Superior temporal gyrus (tissue), 1 donor: ENCODE measurements around the gene S100A7.

Experiments
- DNase-seq: peaks from one replicate; pipeline ENCODE4 v3.0.0-alpha.2; 2016; ENCODE audit errors: extremely low spot score

The S100A7 gene

GRCh38 chr1:153460551-153460950 lies at the start of gene S100A7:
S100A7 (minus strand) TSS chr1:153460651; CDS start chr1:153459013, 1,638 bp downstream.
- DNase-seq: no peak

GRCh38 chr1:153509729-153510354 lies 49.4 kb upstream of the S100A7 start:
- no peak for DNase-seq

- no peak for DNase-seq
Observed at GRCh38 chr1:153509036-153509435, 48.6 kb upstream of the S100A7 start.

GRCh38 chr1:153507926-153508583 lies 47.6 kb upstream of the S100A7 start:
- DNase-seq: no peak

GRCh38 chr1:153506831-153507413 lies 46.5 kb upstream of the S100A7 start:
- no peak for DNase-seq

- no peak for DNase-seq
Observed at GRCh38 chr1:153506386-153506785, 45.9 kb upstream of the S100A7 start.

GRCh38 chr1:153505576-153505975 lies 45.1 kb upstream of the S100A7 start:
- DNase-seq: no peak

- DNase-seq: no peak
Observed at GRCh38 chr1:153503766-153504165, 43.3 kb upstream of the S100A7 start.

GRCh38 chr1:153498746-153499145 lies 38.3 kb upstream of the S100A7 start:
- DNase-seq: no peak

- DNase-seq: no peak
Observed at GRCh38 chr1:153495536-153495935, 35.1 kb upstream of the S100A7 start.

GRCh38 chr1:153494976-153495535 lies 34.6 kb upstream of the S100A7 start:
- peak; percentile 75 for DNase-seq

GRCh38 chr1:153493343-153493960 lies 33.0 kb upstream of the S100A7 start:
- DNase-seq: no peak

- DNase-seq: peak; percentile 67
Observed at GRCh38 chr1:153490272-153491051, 30.0 kb upstream of the S100A7 start.

GRCh38 chr1:153488731-153489130 lies 28.3 kb upstream of the S100A7 start:
- no peak for DNase-seq

- no peak for DNase-seq
Observed at GRCh38 chr1:153487707-153488106, 27.3 kb upstream of the S100A7 start.

GRCh38 chr1:153485863-153486262 lies 25.4 kb upstream of the S100A7 start:
- DNase-seq: no peak

GRCh38 chr1:153483776-153484175 lies 23.3 kb upstream of the S100A7 start:
- DNase-seq: no peak

GRCh38 chr1:153481124-153481523 lies 20.7 kb upstream of the S100A7 start:
- no peak for DNase-seq

- no peak for DNase-seq
Observed at GRCh38 chr1:153478692-153479618, 18.5 kb upstream of the S100A7 start.

- DNase-seq: no peak
Observed at GRCh38 chr1:153478047-153478691, 17.7 kb upstream of the S100A7 start.
